Activated effector memory CD4-positive, alpha-beta T cell treated with anti-CD3 and anti-CD28 coated beads, Interleukin-2, amount 50 U/mL, for 16 hours (primary cell): Measurements from ENCODE around the gene BICRA.

Experiments
- DNase-seq: peaks from one replicate; pipeline ENCODE4 v3.0.0-alpha.2; 2020

The BICRA gene

DNA sequence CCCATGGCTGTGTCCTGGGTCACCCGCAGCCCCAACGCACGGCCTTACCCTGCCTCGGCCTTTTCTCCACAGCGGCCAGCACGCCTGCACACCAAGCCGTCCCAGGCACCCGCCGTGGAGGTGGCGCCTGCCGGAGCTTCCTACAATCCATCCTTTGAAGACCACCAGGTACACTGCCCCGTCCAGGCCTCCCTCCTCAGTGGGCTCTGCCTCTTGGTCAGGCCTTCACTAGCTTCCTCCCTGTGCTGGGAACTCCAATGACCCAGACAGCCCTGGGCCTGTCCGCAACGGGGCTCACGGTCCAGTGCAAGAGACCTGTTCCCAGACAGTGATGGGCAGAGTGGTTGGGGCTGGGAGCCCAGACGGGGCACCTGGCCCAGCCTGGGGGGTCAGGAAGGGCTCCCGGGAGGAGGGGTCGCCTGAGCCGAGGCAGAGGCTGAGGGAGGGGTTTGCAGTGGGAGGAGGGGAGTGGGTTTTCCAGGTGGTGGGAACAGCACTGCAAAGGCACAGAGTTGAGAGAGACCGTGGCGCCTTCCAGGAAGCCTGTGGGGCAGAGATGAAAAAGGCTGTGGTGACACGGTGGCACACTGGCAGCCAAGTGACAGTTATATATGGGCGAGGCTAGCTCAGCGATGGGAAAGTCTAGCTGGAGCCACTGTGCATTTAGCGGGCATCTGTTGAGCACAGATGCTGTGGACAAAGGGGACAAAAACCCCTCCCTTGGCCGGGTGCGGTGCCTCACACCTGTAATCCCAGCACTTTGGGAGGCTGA is 143.7 kb downstream of the BICRA start:
- no peak for DNase-seq
